Keratinocyte (primary cell): ENCODE results near the gene SORBS1. TPM values are rescaled to one million over a fixed set of nuclear protein-coding genes. Genes with fewer than 3 reads are reported as not detected.

ENCODE experiments used
- DNase-seq: peaks from one replicate; pipeline ENCODE4 v3.0.0-alpha.2; 2011; ENCODE audit warnings: low read depth, missing footprints, low spot score
- FAIRE-seq: peaks from 2 replicates; lab custom pipeline; 2011; peaks lifted over from hg19 to GRCh38; lab: Jason Lieb, UNC
- H2AFZ ChIP-seq: 2 replicates; pipeline ENCODE4 v1.6.0; 2012; ENCODE audit warnings: low read length, control low read depth, inconsistent platforms; ENCODE audit not compliant: control insufficient read depth
- H3K27ac ChIP-seq: 2 replicates; pipeline ENCODE4 v1.5.1; 2011; ENCODE audit warnings: low read length; ENCODE audit not compliant: control insufficient read depth, insufficient read depth
- H3K27me3 ChIP-seq: 3 replicates; pipeline ENCODE4 v1.6.0; 2011; ENCODE audit warnings: low read length; ENCODE audit not compliant: control insufficient read depth, insufficient read depth; ENCODE audit errors: extremely low read depth
- H3K36me3 ChIP-seq, 2 experiments: 2 replicates in 1 of 2; 3 replicates in 1 of 2; pipeline ENCODE4 v1.5.1; 2011; ENCODE audit warnings: low read length in 2 of 2, mild to moderate bottlenecking in 1 of 2; ENCODE audit not compliant: control insufficient read depth in 2 of 2, insufficient read depth in 2 of 2; ENCODE audit errors: extremely low read depth in 1 of 2
- H3K4me1 ChIP-seq: 3 replicates; pipeline ENCODE4 v1.5.1; 2011; ENCODE audit warnings: low read length; ENCODE audit not compliant: control insufficient read depth, insufficient read depth; ENCODE audit errors: extremely low read depth
- H3K4me2 ChIP-seq: 3 replicates; pipeline ENCODE4 v1.6.0; 2011; ENCODE audit warnings: low read depth, low read length; ENCODE audit not compliant: control insufficient read depth, insufficient read depth; ENCODE audit errors: extremely low read depth
- H3K4me3 ChIP-seq, 3 experiments: fragments of 200-600 bp in 1 of 3; sonication (generic) in 1 of 3; 2 replicates in 2 of 3; 3 replicates in 1 of 3; pipeline ENCODE4 v1.5.1; 2011 to 2016; ENCODE audit warnings: low read length in 3 of 3, mild to moderate bottlenecking in 3 of 3, control low read depth in 2 of 3, inconsistent platforms in 1 of 3, low read depth in 1 of 3, mixed read lengths in 1 of 3, mixed run types in 1 of 3, moderate library complexity in 1 of 3; ENCODE audit not compliant: control insufficient read depth in 2 of 3, insufficient read depth in 2 of 3; ENCODE audit errors: extremely low read depth in 1 of 3
- H3K79me2 ChIP-seq: 2 replicates; pipeline ENCODE4 v1.6.0; 2012; ENCODE audit warnings: low read length; ENCODE audit not compliant: control insufficient read depth, insufficient read depth
- H3K9ac ChIP-seq: 3 replicates; pipeline ENCODE4 v1.6.0; 2011; ENCODE audit warnings: low read length; ENCODE audit not compliant: control insufficient read depth, insufficient read depth; ENCODE audit errors: extremely low read depth
- H3K9me1 ChIP-seq: 3 replicates; pipeline ENCODE4 v1.6.0; 2011; ENCODE audit warnings: low read length; ENCODE audit not compliant: control insufficient read depth, insufficient read depth; ENCODE audit errors: extremely low read depth
- H3K9me3 ChIP-seq: 2 replicates; pipeline ENCODE4 v1.5.1; 2012; ENCODE audit warnings: low read depth, low read length; ENCODE audit not compliant: control insufficient read depth
- H4K20me1 ChIP-seq: 3 replicates; pipeline ENCODE4 v1.6.0; 2011; ENCODE audit warnings: low read length; ENCODE audit not compliant: control insufficient read depth, insufficient read depth; ENCODE audit errors: extremely low read depth
- CTCF ChIP-seq, 3 experiments: IDR thresholded peaks in 1 of 3; conservative IDR thresholded peaks in 1 of 3; optimal IDR thresholded peaks in 1 of 3; 2 replicates in 2 of 3; 3 replicates in 1 of 3; pipeline versions ENCODE3 to v1.5.1; 2011; ENCODE audit warnings: low read length in 3 of 3, mild to moderate bottlenecking in 3 of 3, moderate library complexity in 2 of 3, control low read depth in 1 of 3, inconsistent platforms in 1 of 3; ENCODE audit not compliant: insufficient read depth in 2 of 3; ENCODE audit errors: extremely low read depth in 1 of 3
- EZH2 ChIP-seq: IDR thresholded peaks from one replicate; pipeline ENCODE4 v1.6.1; 2012; ENCODE audit warnings: inconsistent platforms, mild to moderate bottlenecking, low read length, moderate library complexity
- dilution Hi-C: fragments of 300-500 bp; cut with MboI; formaldehyde crosslinking; loops from one replicate; pipeline ENCODE4 v1.7.0; 2020; ENCODE audit warnings: low sequenced_read_pairs; ENCODE audit not compliant: extremely low pct_ligation_motif_present
- polyA plus RNA-seq, 5 experiments: library from polyadenylated mRNA; depleted of rRNA in 3 of 5; stranded (reverse) in 3 of 5; stranded (forward) in 1 of 5; unstranded in 1 of 5; fragments of >200 nt; gene quantifications; 1 replicate in 1 of 5; 2 replicates in 3 of 5; 3 replicates in 1 of 5; pipeline versions ENCODE4 v1.2.1 to v1.2.3, GENCODE V29; 2011 to 2012; ENCODE audit warnings: missing spikeins in 2 of 5, low read depth in 1 of 5, low replicate concordance in 1 of 5

Gene SORBS1
- polyA plus RNA-seq, 1 donor (not counting 4 experiments of a cell fraction or from before 2014, with no cell fraction given), result 0.42 TPM

DNA sequence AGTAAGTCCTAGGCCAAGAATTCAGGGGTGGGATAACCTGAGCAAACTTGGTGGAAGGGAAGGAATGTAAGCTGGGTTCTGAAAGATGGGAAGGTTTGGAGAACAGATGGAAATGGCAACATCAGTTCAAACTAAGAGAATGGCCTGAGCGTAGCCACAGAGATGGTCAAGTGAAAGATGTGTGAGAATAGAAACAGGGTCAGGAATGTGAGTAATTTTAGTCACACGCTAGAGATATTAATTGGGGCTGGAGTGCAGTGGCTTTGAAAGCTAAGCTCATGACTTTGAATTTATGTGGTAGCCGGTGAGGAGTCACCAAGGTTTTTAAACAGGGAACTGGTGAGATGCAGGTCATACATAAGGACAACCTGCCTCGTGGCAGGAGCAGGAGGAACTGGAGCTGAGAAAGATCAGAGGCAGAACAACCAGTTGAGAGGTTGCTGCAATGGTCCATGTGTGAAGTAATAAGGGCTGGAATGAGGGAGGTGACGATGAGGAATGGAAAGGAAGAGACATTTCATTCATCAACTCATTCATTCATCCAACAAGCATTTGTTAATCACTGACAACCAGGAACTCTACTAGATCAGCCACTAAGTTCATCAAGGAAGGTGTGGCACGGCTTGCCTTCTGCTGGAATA lies 12.9 kb upstream of the SORBS1 start:
- dilution Hi-C loops, result no loop called here
- Histone ChIP-seq H3K36me3 (no peaks in the 10 kb centered on the region), H3K27me3 (no peaks in the 10 kb centered on the region), H4K20me1 (no peaks in the 10 kb centered on the region), H3K9ac (no peak overlapping the region), H2AFZ (no peak overlapping the region), H3K4me3 (no peak overlapping the region), H3K27ac (no peak overlapping the region), H3K79me2 (no peaks in the 10 kb centered on the region), H3K4me1 (no peaks in the 10 kb centered on the region), H3K9me3 (no peaks in the 10 kb centered on the region), H3K4me2 (no peak overlapping the region), H3K9me1 (no peaks in the 10 kb centered on the region)
- FAIRE-seq (no peak), DNase-seq (no peak)
- TF ChIP-seq CTCF (optimal IDR thresholded peaks at IDR 0.05 in 1 of 3, IDR thresholded peaks at IDR 0.05 in 1 of 3, conservative IDR thresholded peaks at IDR 0.05 in 1 of 3; ENCODE audit: extremely low read depth in 1 of 3, insufficient read depth in 2 of 3, low read length in 3 of 3) (no peak), EZH2 (no peak)

DNA sequence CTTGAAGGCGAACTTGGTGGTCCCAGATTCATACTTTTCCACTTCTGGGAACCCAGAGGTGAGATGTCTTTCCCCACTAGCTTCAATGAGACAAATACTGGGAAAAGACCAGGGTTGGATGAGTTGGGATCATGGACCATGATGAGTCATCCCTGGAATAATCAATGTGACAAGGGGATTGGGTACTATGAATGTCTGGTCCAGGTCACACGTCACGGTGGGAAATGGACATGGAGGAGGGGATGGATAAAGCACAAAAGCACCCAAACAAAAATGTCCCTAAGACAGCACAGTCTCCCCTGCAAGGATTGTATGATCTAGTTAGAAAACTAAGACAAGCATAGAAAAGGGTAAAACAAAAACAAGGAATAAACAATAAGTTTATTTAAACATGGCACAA lies 12.4 kb upstream of the SORBS1 start:
- H3K4me2 ChIP-seq, result no peak overlapping the region
- no peaks in the 10 kb centered on the region for H4K20me1 ChIP-seq
- no peaks in the 10 kb centered on the region for H3K9me1 ChIP-seq
- no peak for FAIRE-seq
- H3K36me3 ChIP-seq, result no peaks in the 10 kb centered on the region
- no peaks in the 10 kb centered on the region for H3K27me3 ChIP-seq
- H3K9me3 ChIP-seq, result no peaks in the 10 kb centered on the region
- no peak overlapping the region for H3K27ac ChIP-seq
- DNase-seq, result no peak
- dilution Hi-C loops, result no loop called here
- H2AFZ ChIP-seq, result no peak overlapping the region
- H3K9ac ChIP-seq, result no peak overlapping the region
- TF ChIP-seq CTCF (optimal IDR thresholded peaks at IDR 0.05 in 1 of 3, IDR thresholded peaks at IDR 0.05 in 1 of 3, conservative IDR thresholded peaks at IDR 0.05 in 1 of 3; ENCODE audit: extremely low read depth in 1 of 3, insufficient read depth in 2 of 3, low read length in 3 of 3) (no peak), EZH2 (no peak)
- H3K79me2 ChIP-seq, result no peaks in the 10 kb centered on the region
- no peak overlapping the region for H3K4me3 ChIP-seq
- H3K4me1 ChIP-seq, result no peaks in the 10 kb centered on the region
